ENCODE data around the gene HMGN2.

HMGN2 gene

DNA sequence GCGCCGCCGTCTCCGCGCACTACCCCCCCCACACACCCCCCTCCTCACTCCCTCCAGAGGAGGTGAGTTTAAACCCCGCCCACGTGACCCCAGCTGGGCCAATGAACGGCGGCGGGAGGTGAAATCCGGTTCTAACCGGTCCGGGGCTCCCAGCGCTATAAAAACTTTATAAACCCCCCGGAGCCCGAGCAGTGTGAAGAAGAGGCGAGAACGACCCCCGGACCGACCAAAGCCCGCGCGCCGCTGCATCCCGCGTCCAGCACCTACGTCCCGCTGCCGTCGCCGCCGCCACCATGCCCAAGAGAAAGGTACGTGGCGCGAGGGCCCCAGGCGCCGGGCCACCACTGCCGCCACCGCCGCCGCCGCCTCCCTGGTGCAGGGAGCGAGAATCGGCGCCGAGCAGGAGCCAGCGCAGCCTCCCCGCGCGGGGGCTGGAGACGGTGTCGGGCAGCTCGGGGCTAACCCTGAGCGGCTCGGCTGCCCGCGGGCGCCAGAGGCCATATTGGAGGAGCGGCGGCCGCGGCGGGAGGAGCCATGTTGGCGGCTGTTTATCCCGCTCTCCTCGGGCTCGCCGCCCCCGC is at the start of gene HMGN2:
Gene HMGN2, plus strand, starts transcription at position 121 of the 581 bp plus-strand sequence. Its CDS starts 173 bp downstream, at position 294.
- Histone ChIP-seq H3K4me3 (peak within 1 kb of the TSS; percentile 97), H3K27me3 (no peaks in the 10 kb centered on the region), H3K4me2 (peak within 1 kb of the TSS; percentile 100), H3K27ac (peak within 1 kb of the TSS; percentile 100), H3K9ac (peak within 1 kb of the TSS; percentile 100), H3K36me3 (peaks cover 62% of the 10 kb centered on the region), H3K9me3 (no peaks in the 10 kb centered on the region), H3K4me1 (peaks cover 55% of the 10 kb centered on the region), H4K20me1 (peaks cover 61% of the 10 kb centered on the region)
- no peak for TF ChIP-seq Cebpa-rat (IDR thresholded peaks at IDR 0.05)

DNA sequence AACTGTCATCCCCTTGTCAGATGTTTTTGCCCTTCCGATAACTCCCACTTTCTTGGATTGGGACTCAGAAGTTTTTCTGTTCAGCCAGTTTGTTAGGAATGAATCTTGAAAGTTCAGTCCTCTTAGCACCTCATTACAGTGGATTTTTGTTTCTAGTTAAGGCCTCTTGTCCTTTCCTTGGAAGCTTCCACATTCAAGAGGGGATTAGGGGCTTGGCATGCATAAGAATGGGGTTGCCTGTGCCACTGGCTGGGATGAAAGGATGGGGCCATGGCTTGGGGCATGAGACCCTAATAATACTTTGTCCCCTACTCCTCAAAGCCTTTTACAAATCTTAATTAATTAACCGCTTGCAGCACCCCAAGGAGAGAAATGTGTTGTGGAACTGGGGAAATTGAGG is 42.5 kb upstream of the HMGN2 start:
- H4K20me1 ChIP-seq: no peaks in the 10 kb centered on the region
- no peak overlapping the region for H3K27ac ChIP-seq
- H3K4me1 ChIP-seq: peaks cover 34% of the 10 kb centered on the region
- H3K4me2 ChIP-seq: no peak overlapping the region
- H3K4me3 ChIP-seq: no peak overlapping the region
- no peaks in the 10 kb centered on the region for H3K9me3 ChIP-seq
- no peaks in the 10 kb centered on the region for H3K27me3 ChIP-seq
- no peak for TF ChIP-seq Cebpa-rat (IDR thresholded peaks at IDR 0.05)
- no peak overlapping the region for H3K9ac ChIP-seq
- peaks cover 14% of the 10 kb centered on the region for H3K36me3 ChIP-seq

DNA sequence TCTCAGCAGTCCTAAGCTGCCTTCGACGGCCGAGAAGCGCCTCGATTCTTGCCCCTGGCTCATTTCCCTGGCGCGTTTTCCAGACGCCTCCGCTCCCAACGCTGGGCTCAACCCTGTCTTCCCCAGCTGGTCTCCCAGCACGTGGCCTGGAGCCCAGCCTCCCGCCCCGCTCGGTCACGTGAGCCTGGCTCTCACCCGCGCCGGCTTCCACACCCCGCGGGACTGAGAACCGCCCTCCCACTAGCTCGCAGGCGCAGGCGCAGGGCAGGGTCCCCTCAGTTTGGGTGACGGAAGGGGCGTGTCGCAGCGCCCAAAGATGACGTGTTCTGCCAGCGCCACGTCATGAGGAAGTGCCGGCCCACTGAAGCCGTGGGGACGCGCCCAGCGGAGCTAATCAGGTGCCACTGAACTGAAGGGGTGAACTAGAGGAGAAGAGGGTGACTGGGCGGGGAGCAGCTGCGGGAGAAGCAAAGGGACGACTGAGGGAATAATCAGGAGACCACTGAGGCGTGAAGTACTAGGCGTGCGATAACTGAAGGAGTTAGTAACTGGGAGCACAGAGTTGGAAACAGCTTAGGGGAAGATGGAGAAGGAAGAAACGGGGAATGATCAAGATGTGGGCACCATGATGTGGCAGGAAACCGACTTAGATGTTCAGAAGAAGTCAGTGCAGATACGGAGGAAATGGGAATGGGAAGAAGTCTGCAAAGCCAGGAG is 40.1 kb upstream of the HMGN2 start, which contains the start of gene DHDDS:
Gene DHDDS, plus strand, starts transcription at position 343 of the 717 bp plus-strand sequence. CDS start 625 bp downstream, outside the sequence.
- Histone ChIP-seq H3K4me2 (peak within 1 kb of the TSS; percentile 87), H3K4me3 (peak within 1 kb of the TSS; percentile 83), H3K36me3 (peaks cover 37% of the 10 kb centered on the region), H3K4me1 (peaks cover 34% of the 10 kb centered on the region), H3K27me3 (no peaks in the 10 kb centered on the region), H4K20me1 (no peaks in the 10 kb centered on the region), H3K9ac (peak within 1 kb of the TSS; percentile 84), H3K9me3 (no peaks in the 10 kb centered on the region), H3K27ac (peak within 1 kb of the TSS; percentile 67)
- no peak for TF ChIP-seq Cebpa-rat (IDR thresholded peaks at IDR 0.05)

DNA sequence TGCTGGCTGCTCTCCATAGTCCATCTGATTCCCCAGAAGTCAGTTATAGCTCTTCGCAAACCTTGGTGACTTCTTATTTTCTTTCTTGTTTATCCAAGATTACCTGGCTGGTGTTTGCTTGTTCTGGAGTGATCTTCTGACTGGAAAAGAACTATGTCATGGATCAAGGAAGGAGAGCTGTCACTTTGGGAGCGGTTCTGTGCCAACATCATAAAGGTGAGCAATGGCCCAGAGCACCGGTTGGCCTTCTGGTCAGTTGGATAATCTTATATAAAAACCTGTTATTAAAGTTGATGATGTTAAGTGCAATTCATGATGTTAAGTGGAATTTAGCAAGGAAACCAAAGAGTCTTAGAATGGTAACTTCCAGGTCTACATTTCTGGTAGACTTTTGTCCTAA is 39.4 kb upstream of the HMGN2 start:
- no peak for TF ChIP-seq Cebpa-rat (IDR thresholded peaks at IDR 0.05)
- Histone ChIP-seq H4K20me1 (no peaks in the 10 kb centered on the region), H3K36me3 (peaks cover 43% of the 10 kb centered on the region), H3K27ac (peak overlapping the region; percentile 53; the same call in 1 of the 2 replicates), H3K9ac (peak overlapping the region; percentile 84), H3K4me1 (peaks cover 34% of the 10 kb centered on the region), H3K4me3 (peak overlapping the region; percentile 83), H3K9me3 (no peaks in the 10 kb centered on the region), H3K27me3 (no peaks in the 10 kb centered on the region), H3K4me2 (peak overlapping the region; percentile 87)

DNA sequence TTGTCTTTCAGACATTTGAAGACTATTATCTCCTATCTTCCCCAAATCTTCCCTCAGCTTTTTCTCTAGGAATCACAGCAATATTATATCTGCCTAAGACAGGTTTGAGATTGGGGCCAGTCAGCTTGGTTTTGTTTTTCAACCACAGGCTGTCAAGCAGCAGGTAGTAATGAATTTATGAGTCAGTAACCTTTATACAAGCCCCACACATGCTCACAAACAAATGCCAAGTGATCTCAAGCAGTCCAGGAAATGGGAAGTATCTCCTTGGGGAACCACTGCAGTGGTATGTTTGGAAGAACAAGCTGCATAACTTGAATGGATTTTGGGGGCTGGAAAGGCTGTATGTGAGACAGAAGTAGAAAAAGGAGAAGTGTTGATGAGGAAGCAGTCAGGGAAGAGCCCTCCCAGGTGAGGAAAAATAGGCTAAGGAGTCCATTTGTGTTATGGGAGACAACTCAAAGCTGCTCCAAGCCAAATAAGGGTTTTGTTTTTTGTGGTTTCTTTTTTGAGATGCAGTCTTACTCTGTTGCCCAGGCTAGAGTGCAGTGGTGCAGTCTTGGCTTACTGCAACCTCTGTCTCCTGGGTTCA is 38.0 kb upstream of the HMGN2 start:
- Histone ChIP-seq H3K27me3 (no peaks in the 10 kb centered on the region), H3K4me3 (no peak overlapping the region), H3K9ac (no peak overlapping the region), H3K27ac (no peak overlapping the region), H3K9me3 (no peaks in the 10 kb centered on the region), H3K36me3 (peaks cover 58% of the 10 kb centered on the region), H3K4me2 (peak overlapping the region; percentile 87; the same call in 1 of the 2 replicates), H4K20me1 (no peaks in the 10 kb centered on the region), H3K4me1 (peaks cover 34% of the 10 kb centered on the region)
- no peak for TF ChIP-seq Cebpa-rat (IDR thresholded peaks at IDR 0.05)

DNA sequence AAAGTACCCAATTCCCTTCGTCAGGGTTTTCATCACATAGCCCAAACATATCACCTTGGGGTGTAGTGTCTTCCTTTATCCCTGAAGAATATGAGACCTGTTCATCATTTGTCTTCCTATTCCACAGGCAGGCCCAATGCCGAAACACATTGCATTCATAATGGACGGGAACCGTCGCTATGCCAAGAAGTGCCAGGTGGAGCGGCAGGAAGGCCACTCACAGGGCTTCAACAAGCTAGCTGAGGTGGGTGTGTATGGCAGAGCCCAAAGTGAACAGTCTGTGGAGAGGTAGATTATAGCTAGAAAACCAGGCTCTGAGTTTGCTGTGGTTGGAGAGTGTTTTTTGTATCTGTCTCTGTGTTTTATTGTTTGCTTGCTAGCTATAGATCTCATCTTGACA is 34.2 kb upstream of the HMGN2 start:
- peaks cover 96% of the 10 kb centered on the region for H3K36me3 ChIP-seq
- H3K27me3 ChIP-seq: no peaks in the 10 kb centered on the region

DNA sequence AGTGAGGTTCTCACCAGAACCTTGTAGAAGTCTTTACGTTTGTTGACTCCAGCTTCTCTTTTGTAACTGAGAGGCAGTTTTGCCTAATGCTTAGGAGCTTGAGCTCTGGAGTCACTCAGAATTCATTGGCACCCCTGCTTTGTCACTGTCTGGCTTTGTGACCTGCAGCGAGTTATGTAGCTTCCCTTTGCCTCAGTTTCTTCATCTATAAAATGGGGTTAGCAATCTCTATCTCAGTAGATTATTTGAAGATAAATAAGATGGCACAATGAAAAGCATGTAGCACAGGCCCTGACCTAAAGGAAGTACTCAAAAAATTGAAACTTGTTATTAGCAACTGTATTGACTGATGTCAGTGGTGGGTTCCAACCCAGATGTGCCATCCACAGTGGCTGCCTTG is 32.0 kb upstream of the HMGN2 start:
- H3K9me3 ChIP-seq: no peaks in the 10 kb centered on the region
- peaks cover 100% of the 10 kb centered on the region for H3K36me3 ChIP-seq
- H3K9ac ChIP-seq: no peak overlapping the region
- no peaks in the 10 kb centered on the region for H4K20me1 ChIP-seq
- no peaks in the 10 kb centered on the region for H3K4me1 ChIP-seq
- H3K4me3 ChIP-seq: no peak overlapping the region
- no peaks in the 10 kb centered on the region for H3K27me3 ChIP-seq
- no peak overlapping the region for H3K27ac ChIP-seq
- no peak overlapping the region for H3K4me2 ChIP-seq
- TF ChIP-seq Cebpa-rat (IDR thresholded peaks at IDR 0.05): no peak

More for the DNA sequence above, 34.2 kb upstream of the HMGN2 start:
- Histone ChIP-seq H3K27ac (no peak overlapping the region), H3K9me3 (no peaks in the 10 kb centered on the region), H4K20me1 (no peaks in the 10 kb centered on the region), H3K9ac (no peak overlapping the region), H3K4me2 (no peak overlapping the region), H3K4me1 (peaks cover 16% of the 10 kb centered on the region), H3K4me3 (no peak overlapping the region)
- TF ChIP-seq Cebpa-rat (IDR thresholded peaks at IDR 0.05): no peak

DNA sequence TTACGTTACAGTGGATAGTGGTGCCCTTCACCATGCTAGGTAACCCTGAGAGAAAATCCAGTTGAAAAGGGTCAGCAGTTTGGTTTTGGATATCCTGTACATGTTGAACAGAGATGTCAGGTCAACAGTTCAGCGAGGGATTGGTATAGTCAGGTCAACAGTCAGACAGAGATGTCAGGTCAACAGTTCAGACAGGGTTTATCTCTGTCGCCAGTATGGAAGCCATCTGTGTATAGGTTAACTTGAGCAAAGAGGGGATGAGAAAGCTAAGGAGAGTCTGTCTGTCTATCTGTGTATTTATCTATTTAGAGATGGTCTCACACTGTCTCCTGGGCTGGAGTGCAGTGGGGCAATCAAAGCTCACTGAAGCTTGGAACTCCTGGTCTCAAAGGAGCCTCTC is 22.4 kb upstream of the HMGN2 start:
- Histone ChIP-seq H3K4me1 (peaks cover 14% of the 10 kb centered on the region), H4K20me1 (no peaks in the 10 kb centered on the region), H3K9ac (no peak overlapping the region), H3K4me2 (no peak overlapping the region), H3K4me3 (no peak overlapping the region), H3K27ac (no peak overlapping the region), H3K36me3 (peaks cover 96% of the 10 kb centered on the region), H3K27me3 (no peaks in the 10 kb centered on the region), H3K9me3 (no peaks in the 10 kb centered on the region)
- TF ChIP-seq Cebpa-rat (IDR thresholded peaks at IDR 0.05): no peak

DNA sequence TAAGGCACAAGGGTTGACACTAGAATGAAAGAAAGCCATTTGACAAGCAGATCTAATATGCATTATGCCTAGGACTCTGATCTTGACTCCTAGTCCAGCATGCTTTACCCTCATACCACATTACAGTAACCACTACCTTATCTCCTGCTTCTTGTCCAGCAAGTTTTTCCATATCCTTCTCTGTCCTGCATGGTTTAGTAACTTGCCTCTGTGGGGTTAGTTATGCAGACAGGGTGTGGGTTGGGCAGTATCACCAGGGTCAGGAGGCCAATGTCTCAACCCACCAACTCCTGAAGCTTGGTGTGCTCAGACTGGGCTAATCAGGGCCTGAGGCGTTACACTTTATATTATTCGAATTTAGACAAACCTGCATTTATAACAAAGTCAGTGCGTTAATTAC is 21.3 kb upstream of the HMGN2 start:
- no peaks in the 10 kb centered on the region for H4K20me1 ChIP-seq
- no peak overlapping the region for H3K4me2 ChIP-seq
- H3K27ac ChIP-seq: no peak overlapping the region
- TF ChIP-seq Cebpa-rat (IDR thresholded peaks at IDR 0.05): no peak
- no peak overlapping the region for H3K9ac ChIP-seq
- H3K27me3 ChIP-seq: no peaks in the 10 kb centered on the region
- H3K36me3 ChIP-seq: peaks cover 96% of the 10 kb centered on the region
- H3K4me3 ChIP-seq: no peak overlapping the region
- no peaks in the 10 kb centered on the region for H3K9me3 ChIP-seq
- H3K4me1 ChIP-seq: peaks cover 14% of the 10 kb centered on the region

Data from BLaER1 (cell line).